ENCODE data around the gene DNAH9. TPM values are rescaled to one million over a fixed set of nuclear protein-coding genes. Genes with fewer than 3 reads are reported as not detected.

Gene DNAH9
- total RNA-seq, 1 experiment from 2014 or later, result 0.22 TPM

DNA sequence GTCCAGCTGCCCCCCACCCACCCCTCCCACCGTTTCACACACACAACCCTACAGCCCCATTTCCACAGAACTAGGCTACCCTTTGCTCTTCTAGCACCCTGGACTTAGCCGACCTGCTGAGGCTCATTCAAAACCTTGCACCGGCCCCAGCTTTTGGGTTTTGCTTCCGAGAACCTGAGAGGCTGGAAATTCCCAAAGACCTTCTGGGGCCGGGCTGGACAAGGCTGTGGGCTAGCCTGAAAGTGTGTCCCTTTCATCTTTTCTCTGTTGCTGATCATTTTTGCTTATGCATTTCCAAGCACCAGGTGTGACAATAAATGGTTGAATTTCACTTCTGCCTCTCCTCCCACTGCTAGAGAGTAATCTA lies 139.0 kb downstream of the DNAH9 start:
- Mint-ChIP-seq H3K4me1 (no peaks in the 10 kb centered on the region), H3K27ac (no peak overlapping the region), H3K27me3 (ENCODE audit: low read depth) (no peaks in the 10 kb centered on the region), H3K9me3 (no peaks in the 10 kb centered on the region; a peak in 1 of 5 replicates), H3K4me3 (no peak overlapping the region), H3K36me3 (ENCODE audit: insufficient read depth in 1 of 3, low read depth in 3 of 3) (no peaks in the 10 kb centered on the region)
- Histone ChIP-seq H4K5ac (ENCODE audit: insufficient read length, low read depth, low read length) (no peak overlapping the region), H3K9me3 (ENCODE audit: control insufficient read depth, low read depth, low read length) (no peaks in the 10 kb centered on the region), H3K4me1 (ENCODE audit: insufficient read depth, low read length) (no peaks in the 10 kb centered on the region), H3T11ph (ENCODE audit: low read length) (no peak overlapping the region), H4K8ac (replicated peaks; ENCODE audit: insufficient read length, low read depth, low read length) (no peak overlapping the region), H3K9ac (ENCODE audit: extremely low read depth, insufficient read length, low read length) (no peak overlapping the region), H2BK12ac (ENCODE audit: insufficient read length, low read depth, low read length) (no peak overlapping the region), H4K20me1 (ENCODE audit: control insufficient read depth, insufficient read depth, insufficient read length) (no peaks in the 10 kb centered on the region), H3K4me2 (ENCODE audit: insufficient read depth, insufficient read length, low read length) (no peak overlapping the region), H3K14ac (ENCODE audit: insufficient read depth, low read length) (no peak overlapping the region), H3K56ac (ENCODE audit: insufficient read length, low read depth, low read length) (no peak overlapping the region), H2BK5ac (ENCODE audit: insufficient read length, low read length) (no peak overlapping the region), H2AFZ (ENCODE audit: low read length) (no peak overlapping the region), H3K27ac (ENCODE audit: insufficient read length, low read depth, low read length) (no peak overlapping the region), H2AK5ac (ENCODE audit: insufficient read length, low read length) (no peak overlapping the region), H3K18ac (ENCODE audit: insufficient read length, low read depth, low read length) (no peak overlapping the region), H3K79me2 (ENCODE audit: insufficient read depth, low read length) (no peaks in the 10 kb centered on the region), H2BK120ac (ENCODE audit: low read depth, low read length, poor library complexity, severe bottlenecking) (no peak overlapping the region), H2BK20ac (ENCODE audit: low read depth, low read length, poor library complexity, severe bottlenecking) (no peak overlapping the region), H2BK15ac (ENCODE audit: low read depth, low read length) (no peak overlapping the region), H4K91ac (ENCODE audit: insufficient read length, low read depth, low read length) (no peak overlapping the region), H3K4ac (ENCODE audit: low read depth, low read length) (no peak overlapping the region), H3K27me3 (ENCODE audit: insufficient read depth, low read length) (no peaks in the 10 kb centered on the region), H3K79me1 (ENCODE audit: insufficient read depth, low read depth, low read length, poor library complexity, severe bottlenecking) (no peaks in the 10 kb centered on the region), H3K23ac (ENCODE audit: insufficient read length, low read depth, low read length) (no peak overlapping the region), H3K23me2 (ENCODE audit: insufficient read length, low read depth, low read length, poor library complexity, severe bottlenecking) (no peaks in the 10 kb centered on the region)
- TF ChIP-seq, protein P1, sequence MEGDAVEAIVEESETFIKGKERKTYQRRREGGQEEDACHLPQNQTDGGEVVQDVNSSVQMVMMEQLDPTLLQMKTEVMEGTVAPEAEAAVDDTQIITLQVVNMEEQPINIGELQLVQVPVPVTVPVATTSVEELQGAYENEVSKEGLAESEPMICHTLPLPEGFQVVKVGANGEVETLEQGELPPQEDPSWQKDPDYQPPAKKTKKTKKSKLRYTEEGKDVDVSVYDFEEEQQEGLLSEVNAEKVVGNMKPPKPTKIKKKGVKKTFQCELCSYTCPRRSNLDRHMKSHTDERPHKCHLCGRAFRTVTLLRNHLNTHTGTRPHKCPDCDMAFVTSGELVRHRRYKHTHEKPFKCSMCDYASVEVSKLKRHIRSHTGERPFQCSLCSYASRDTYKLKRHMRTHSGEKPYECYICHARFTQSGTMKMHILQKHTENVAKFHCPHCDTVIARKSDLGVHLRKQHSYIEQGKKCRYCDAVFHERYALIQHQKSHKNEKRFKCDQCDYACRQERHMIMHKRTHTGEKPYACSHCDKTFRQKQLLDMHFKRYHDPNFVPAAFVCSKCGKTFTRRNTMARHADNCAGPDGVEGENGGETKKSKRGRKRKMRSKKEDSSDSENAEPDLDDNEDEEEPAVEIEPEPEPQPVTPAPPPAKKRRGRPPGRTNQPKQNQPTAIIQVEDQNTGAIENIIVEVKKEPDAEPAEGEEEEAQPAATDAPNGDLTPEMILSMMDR (conservative IDR thresholded peaks at IDR 0.05), result no peak
- no CpG with 5 or more reads among the region's 5 CpGs for WGBS (ENCODE audit: extremely low coverage, insufficient read length, low lambda C conversion rate)
- DNase-seq, result no peak
